NCI-H128 (cell line): ENCODE results near the gene KSR1.
"Not testable (repeated sequence)": the region's sequence is repeated elsewhere in the genome, so short reads cannot be mapped to it uniquely, and the experiment has no call there.

Source experiments
- DNase-seq: peaks from one replicate; lab custom pipeline; 2025; ENCODE audit not compliant: unreplicated experiment; lab: John Stamatoyannopoulos, UW

The KSR1 gene

GRCh38 chr17:27670791-27671590 lies 214.7 kb downstream of the KSR1 start:
- DNase-seq = no peak

- no peak for DNase-seq
Observed at GRCh38 chr17:27671591-27671910, 215.3 kb downstream of the KSR1 start.

GRCh38 chr17:27671977-27672480 lies 215.8 kb downstream of the KSR1 start:
- DNase-seq = not testable (repeated sequence)

- no peak for DNase-seq
Observed at GRCh38 chr17:27674335-27674734, 218.1 kb downstream of the KSR1 start.
